ENCODE measurements around the gene CACNA1D.

Gene CACNA1D

GRCh38 chr3:53764026-53764775 is 269.8 kb downstream of the CACNA1D start:
- no peak for DNase-seq

- DNase-seq = no peak
Observed at GRCh38 chr3:53765753-53766152, 271.3 kb downstream of the CACNA1D start.

GRCh38 chr3:53766706-53767105 is 272.3 kb downstream of the CACNA1D start:
- DNase-seq = no peak

DNA sequence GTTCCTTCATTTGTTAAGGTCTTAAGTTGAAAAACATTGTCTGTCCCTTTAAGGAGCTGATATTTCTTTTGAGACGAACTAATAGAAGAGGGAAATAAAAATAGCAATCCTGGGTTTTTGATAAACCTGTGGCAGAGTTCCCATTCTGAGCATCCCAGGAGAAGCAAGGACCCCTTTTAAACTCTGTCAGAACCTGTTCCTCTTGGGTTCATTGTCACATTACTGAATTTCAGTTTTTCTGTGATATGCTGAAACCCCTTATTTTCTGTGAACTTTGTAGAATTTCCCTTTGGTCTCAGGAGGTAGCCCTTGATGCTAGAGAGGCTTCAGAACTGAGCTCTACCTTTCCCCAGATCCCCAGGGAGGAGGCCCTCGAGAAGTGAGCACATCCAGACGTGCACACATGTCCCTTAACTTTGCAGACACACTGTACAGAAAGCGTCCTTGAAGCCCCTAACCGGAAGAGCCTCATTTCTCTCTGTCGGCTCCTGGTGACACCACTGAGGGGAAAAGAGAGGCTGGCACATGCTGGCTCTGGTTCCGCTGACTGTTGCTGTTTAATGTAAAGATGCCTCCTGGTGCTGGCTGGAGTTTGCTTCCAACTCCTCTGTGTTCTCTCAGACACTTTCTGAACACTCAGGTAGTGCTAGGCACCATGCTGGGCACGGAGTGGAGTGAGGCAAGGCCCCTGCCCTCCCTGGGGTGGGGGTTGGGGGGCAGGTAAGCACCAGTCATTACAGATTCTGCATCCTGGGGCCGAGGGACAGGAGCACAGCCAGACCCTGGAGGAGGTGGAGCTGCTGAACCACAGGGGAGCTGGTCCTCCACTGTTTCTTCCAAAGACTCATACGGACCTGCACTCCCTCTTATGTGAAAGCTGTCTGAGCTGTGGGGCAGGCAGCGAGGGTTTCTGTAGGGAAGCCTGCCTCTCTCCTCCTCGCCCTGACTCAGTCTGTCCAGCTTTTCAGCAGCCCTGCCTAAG is 274.4 kb downstream of the CACNA1D start:
- no peak for DNase-seq

GRCh38 chr3:53772562-53772961 is 278.2 kb downstream of the CACNA1D start:
- DNase-seq = no peak

DNA sequence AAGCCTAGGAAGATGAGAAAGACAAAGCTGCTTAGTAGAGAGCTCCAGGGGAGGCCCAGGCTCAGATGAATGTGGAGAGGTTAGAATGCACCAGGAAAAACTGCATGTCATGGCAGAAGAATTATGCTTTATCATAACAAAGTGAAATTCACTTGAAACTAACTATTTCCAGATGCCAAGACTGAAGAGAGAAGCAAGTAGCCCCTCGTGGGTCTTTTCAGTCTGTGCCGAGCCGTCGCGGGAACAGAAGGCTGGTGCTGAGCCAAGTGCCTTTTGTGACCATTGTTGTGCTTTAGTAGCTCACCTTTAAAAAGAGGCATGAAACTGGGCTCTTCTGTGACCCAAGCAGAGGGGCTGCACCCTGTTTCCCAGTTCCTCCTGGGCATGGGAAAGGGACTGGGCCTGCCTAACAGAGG is 278.6 kb downstream of the CACNA1D start:
- DNase-seq = no peak

DNA sequence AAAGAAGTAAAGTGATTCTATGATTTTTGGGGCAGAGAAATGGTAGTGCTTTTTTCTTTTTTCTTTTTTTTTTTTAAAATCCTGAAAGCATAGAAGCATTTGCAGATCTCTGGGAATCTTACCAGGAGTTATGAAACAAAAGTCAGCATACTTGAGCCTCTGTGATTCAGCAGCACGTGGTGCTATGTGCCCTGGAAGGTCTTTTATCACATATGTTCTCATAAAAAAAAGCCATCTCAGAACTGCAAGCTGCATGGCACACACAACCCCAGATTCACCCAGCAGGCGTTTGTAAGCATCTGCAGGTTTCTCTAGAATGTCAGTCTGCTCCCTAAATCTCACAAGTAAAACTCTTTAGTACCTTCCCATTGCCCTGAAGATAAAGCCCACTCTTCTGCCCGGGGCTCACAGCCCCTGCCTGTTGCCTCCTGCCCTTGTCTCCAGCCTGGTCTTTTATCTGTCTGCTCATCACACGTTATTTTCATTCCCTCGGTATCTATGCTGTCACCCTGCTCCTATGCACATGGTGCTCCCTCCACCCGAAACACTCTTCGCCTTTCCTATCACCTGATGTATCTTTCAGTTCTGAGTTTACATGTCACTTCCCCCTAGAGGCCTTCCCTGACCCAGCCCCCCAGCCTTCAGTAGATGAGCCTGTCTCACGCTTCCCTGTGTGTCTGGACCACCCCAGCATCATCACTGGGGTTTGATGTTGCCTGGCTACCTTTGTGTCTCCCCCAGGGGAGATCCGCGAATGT is 279.4 kb downstream of the CACNA1D start:
- DNase-seq = no peak

- no peak for DNase-seq
Observed at GRCh38 chr3:53774414-53774813, 280.0 kb downstream of the CACNA1D start.

- no peak for DNase-seq
Observed at GRCh38 chr3:53775018-53775417, 280.6 kb downstream of the CACNA1D start.

- no peak for DNase-seq
Observed at GRCh38 chr3:53775834-53776251, 281.4 kb downstream of the CACNA1D start.

GRCh38 chr3:53776494-53777101 is 282.2 kb downstream of the CACNA1D start:
- DNase-seq = no peak

DNA sequence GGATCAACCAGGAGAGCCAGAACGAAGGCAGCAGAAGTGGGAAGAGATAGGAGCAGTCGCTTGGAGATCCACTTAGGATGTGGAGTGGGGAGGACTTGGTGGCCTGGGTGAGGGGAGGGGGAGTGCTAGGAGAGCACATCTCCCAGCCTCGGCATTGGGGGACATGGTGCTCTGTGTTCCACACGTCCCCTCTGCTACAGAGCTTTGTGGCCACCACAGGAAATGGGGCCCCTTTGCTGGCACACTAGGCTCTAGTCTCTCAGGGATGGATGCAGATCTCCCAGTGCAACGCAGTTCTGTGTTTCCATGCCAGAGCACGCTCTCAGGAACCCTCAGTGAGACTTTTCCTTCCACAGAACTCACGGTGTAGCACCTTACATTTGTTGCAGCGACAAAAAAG is 283.1 kb downstream of the CACNA1D start:
- no peak for DNase-seq

- no peak for DNase-seq
Observed at GRCh38 chr3:53778153-53778552, 283.7 kb downstream of the CACNA1D start.

- no peak for DNase-seq
Observed at GRCh38 chr3:53780171-53780570, 285.8 kb downstream of the CACNA1D start.

- no peak for DNase-seq
Observed at GRCh38 chr3:53780806-53781205, 286.4 kb downstream of the CACNA1D start.

DNA sequence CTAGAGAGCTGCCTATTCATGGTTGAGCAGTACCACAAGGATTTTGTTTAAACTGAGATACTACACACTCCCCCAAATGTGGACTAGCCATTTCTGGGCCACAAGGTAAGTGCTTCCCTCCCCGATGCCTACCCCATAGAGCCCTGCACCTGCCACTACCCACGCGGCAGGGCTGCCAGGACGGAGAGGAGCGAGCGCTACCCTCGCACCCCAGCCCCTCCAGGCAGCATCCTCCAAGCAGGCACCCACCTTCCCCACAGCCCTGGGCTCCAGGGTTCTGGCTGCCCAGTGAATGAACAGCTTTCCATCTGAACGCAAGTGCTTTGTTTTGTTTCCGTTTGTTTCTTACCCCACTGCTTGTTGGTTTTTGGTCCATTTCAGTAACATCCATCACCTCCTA is 292.6 kb downstream of the CACNA1D start:
- DNase-seq = no peak

- DNase-seq = no peak
Observed at GRCh38 chr3:53788038-53788437, 293.6 kb downstream of the CACNA1D start.

DNA sequence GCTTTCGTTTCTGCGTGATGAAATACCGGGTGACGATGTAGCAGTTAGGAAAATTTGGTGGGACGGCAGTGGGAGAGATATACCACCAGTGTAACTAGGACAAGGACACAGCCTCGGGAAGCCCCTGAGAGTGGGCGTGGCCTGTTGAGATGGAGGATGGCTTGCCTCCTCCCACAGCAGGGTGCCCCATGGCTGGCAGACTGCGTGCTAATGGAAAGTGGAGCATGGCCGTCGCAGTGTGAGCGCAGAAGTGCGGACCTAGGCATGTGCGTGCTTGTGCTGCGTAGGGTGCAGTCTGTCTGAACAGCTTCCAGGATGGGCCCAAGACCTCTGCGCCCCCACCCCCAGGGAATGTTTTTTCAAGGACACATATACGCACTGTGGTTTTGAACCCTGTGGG is 295.0 kb downstream of the CACNA1D start:
- DNase-seq = no peak

GRCh38 chr3:53790470-53790869 is 296.1 kb downstream of the CACNA1D start:
- no peak for DNase-seq

- DNase-seq = no peak
Observed at GRCh38 chr3:53791317-53791716, 296.9 kb downstream of the CACNA1D start.

DNA sequence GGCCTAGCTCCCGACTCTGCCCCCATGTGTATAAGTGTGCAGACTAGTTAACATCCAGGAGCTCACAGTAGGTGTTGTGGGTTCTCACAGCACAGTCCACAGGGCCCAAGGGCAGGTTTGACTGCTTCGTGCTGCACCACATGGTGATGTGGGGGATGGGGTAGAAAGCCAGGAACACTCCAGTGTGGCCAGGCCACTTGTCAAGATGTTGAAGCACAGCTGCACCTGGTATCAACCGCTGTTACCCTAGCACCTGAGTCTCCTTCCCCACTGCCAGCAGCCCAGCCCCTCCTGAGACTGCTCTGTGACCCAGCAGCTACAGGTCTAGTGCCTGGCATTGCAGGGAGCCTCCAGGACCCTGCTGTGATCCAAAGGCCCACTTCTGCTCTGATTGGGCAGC is 298.5 kb downstream of the CACNA1D start:
- DNase-seq = no peak

DNA sequence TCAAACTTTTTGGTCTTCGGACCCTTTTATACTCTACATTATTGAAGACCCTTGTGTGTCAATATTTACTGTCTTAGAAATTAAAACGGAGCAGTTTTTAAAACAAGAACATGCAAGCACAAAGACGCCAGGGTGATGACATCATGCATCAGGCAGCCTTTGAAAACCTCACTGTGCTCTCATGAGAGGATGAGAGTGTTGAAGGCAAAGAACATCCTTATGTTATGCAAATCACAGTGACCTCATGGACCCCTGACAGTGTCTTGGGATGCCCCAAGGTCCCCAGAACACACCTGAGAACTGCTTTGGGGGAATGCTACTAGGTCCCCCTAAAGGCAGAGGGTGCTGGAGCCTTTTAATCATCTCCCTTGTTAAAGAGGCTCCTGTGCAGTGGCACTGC is 300.2 kb downstream of the CACNA1D start:
- no peak for DNase-seq

DNA sequence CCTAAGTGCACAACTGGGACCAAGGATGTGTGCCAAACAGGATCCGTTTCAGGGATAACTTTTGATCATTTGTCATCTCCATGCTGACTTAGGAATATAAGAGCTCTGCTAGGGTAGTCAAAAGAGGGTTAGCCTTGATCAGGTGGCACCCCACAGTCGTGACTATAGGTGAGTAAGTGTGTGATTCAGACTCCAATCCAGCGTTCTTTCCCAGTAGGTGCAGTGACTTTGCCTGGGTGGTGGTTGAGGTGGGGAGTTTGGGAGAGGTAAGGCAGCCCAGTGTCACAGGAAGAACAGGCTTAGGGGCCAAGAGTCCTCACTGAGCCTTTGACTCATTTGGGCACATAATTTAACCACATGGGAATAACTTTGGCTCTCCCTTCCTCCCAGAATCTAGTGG is 300.8 kb downstream of the CACNA1D start:
- no peak for DNase-seq
